ENCODE results near the gene TOGARAM2. TPM values are rescaled to one million over a fixed set of nuclear protein-coding genes. Genes with fewer than 3 reads are reported as not detected.

TOGARAM2 gene
- total RNA-seq, 1 donor from 2014 or later = 0.35 TPM

- no peaks in the 10 kb centered on the region for H3K4me1 Mint-ChIP-seq
- TF ChIP-seq CTCF (conservative IDR thresholded peaks at IDR 0.05) = no peak
- no peak overlapping the region for H3K4me3 Mint-ChIP-seq
- no peaks in the 10 kb centered on the region for H3K27me3 Mint-ChIP-seq (ENCODE audit: low read depth)
- peak overlapping the region; percentile 27 for H3K27ac Mint-ChIP-seq (ENCODE audit: unreplicated experiment)
- no peak for DNase-seq (ENCODE audit: low read depth, low spot score)
- H3K36me3 Mint-ChIP-seq (ENCODE audit: low read depth) = no peaks in the 10 kb centered on the region
- H3K9me3 Mint-ChIP-seq = no peaks in the 10 kb centered on the region
These were observed 606 bp upstream of the TOGARAM2 start for GRCh38 chr2:28980368-28981015.

GRCh38 chr2:28981620-28982376, 700 bp downstream of the TOGARAM2 start:
- H3K27ac Mint-ChIP-seq (ENCODE audit: unreplicated experiment) = no peak overlapping the region
- H3K27me3 Mint-ChIP-seq (ENCODE audit: low read depth) = no peaks in the 10 kb centered on the region
- no peaks in the 10 kb centered on the region for H3K36me3 Mint-ChIP-seq (ENCODE audit: low read depth)
- H3K9me3 Mint-ChIP-seq = no peaks in the 10 kb centered on the region
- DNase-seq (ENCODE audit: low read depth, low spot score) = no peak
- no peak for TF ChIP-seq CTCF (conservative IDR thresholded peaks at IDR 0.05)
- peaks cover 6% of the 10 kb centered on the region for H3K4me1 Mint-ChIP-seq
- no peak overlapping the region for H3K4me3 Mint-ChIP-seq

GRCh38 chr2:28982381-28982950, 1.4 kb downstream of the TOGARAM2 start:
- Mint-ChIP-seq H3K4me3 (no peak overlapping the region), H3K4me1 (peaks cover 8% of the 10 kb centered on the region), H3K27ac (ENCODE audit: unreplicated experiment) (no peak overlapping the region), H3K27me3 (ENCODE audit: low read depth) (no peaks in the 10 kb centered on the region), H3K9me3 (no peaks in the 10 kb centered on the region), H3K36me3 (ENCODE audit: low read depth) (no peaks in the 10 kb centered on the region)
- no peak for DNase-seq (ENCODE audit: low read depth, low spot score)
- TF ChIP-seq CTCF (conservative IDR thresholded peaks at IDR 0.05) = no peak

- Mint-ChIP-seq H3K27me3 (ENCODE audit: low read depth) (no peaks in the 10 kb centered on the region), H3K4me3 (no peak overlapping the region), H3K27ac (ENCODE audit: unreplicated experiment) (peak overlapping the region; percentile 35), H3K4me1 (peaks cover 8% of the 10 kb centered on the region), H3K36me3 (ENCODE audit: low read depth) (no peaks in the 10 kb centered on the region), H3K9me3 (no peaks in the 10 kb centered on the region)
- DNase-seq (ENCODE audit: low read depth, low spot score) = no peak
- TF ChIP-seq CTCF (conservative IDR thresholded peaks at IDR 0.05) = no peak
These were observed 5.3 kb downstream of the TOGARAM2 start for GRCh38 chr2:28986429-28986828.

- H3K27me3 Mint-ChIP-seq (ENCODE audit: low read depth) = no peaks in the 10 kb centered on the region
- no peak overlapping the region for H3K27ac Mint-ChIP-seq (ENCODE audit: unreplicated experiment)
- TF ChIP-seq CTCF (conservative IDR thresholded peaks at IDR 0.05) = no peak
- H3K9me3 Mint-ChIP-seq = no peaks in the 10 kb centered on the region
- H3K4me1 Mint-ChIP-seq = peaks cover 8% of the 10 kb centered on the region
- H3K36me3 Mint-ChIP-seq (ENCODE audit: low read depth) = no peaks in the 10 kb centered on the region
- no peak for DNase-seq (ENCODE audit: low read depth, low spot score)
- H3K4me3 Mint-ChIP-seq = no peak overlapping the region
These were observed 8.9 kb downstream of the TOGARAM2 start for GRCh38 chr2:28989973-28990372.

Measured in neural crest cell (in vitro differentiated cells).